GM12878 (cell line): ENCODE measurements around the gene PMP22. TPM values are rescaled to one million over a fixed set of nuclear protein-coding genes. Genes with fewer than 3 reads are reported as not detected.

Experiments used
- ATAC-seq: fragments of 200-7000 bp; cut with Tn5 transposase; 3 replicates; pipeline ENCODE4 v1.9.1; 2020; ENCODE audit warnings: mild to moderate bottlenecking, moderate library complexity
- BruUV-seq: library from RNA; stranded (reverse); fragments of 400-500 nt; replicated peaks from 2 replicates; lab custom pipeline; 2021; lab: Mats Ljungman, UMichigan
- CTCF ChIA-PET: fragments of 300-600 bp; sonication (Branson Sonifier 250); formaldehyde crosslinking; extraction: SDS; loops from one replicate; lab custom pipeline; 2021; ENCODE audit warnings: inconsistent platforms; lab: Yijun Ruan, JAX
- POLR2A ChIA-PET: fragments of 350-600 bp; formaldehyde crosslinking; extraction: SDS; loops from one replicate; lab custom pipeline; 2021; ENCODE audit warnings: inconsistent platforms; lab: Charles Lee
- RAD21 ChIA-PET: fragments of 300-600 bp; sonication (Branson Sonifier 250); formaldehyde crosslinking; loops from one replicate; lab custom pipeline; 2023; ENCODE audit warnings: antibody characterized with exemption; ENCODE audit not compliant: unreplicated experiment; lab: Charles Lee
- SMC1A ChIA-PET: fragments of 300-600 bp; sonication (Branson Sonifier 250); formaldehyde crosslinking; loops from one replicate; lab custom pipeline; 2023; ENCODE audit not compliant: unreplicated experiment, uncharacterized antibody; lab: Charles Lee
- DNase-seq: peaks from one replicate; pipeline ENCODE4 v3.0.0-alpha.2; 2011; ENCODE audit warnings: low read depth, low spot score
- FAIRE-seq: peaks from 3 replicates; lab custom pipeline; 2011; peaks lifted over from hg19 to GRCh38; lab: Jason Lieb, UNC
- H2AFZ ChIP-seq: 2 replicates; pipeline ENCODE4 v1.6.0; 2011; ENCODE audit warnings: low read depth, low read length, control low read depth; ENCODE audit not compliant: control insufficient read depth
- H3K27ac ChIP-seq: 2 replicates; pipeline ENCODE4 v1.5.1; 2011; ENCODE audit warnings: control low read depth; ENCODE audit not compliant: control insufficient read depth, insufficient read depth
- H3K27me3 ChIP-seq, 2 experiments: replicated peaks in 1 of 2; 2 replicates each; pipeline versions ENCODE4 v1.6.0 to v1.6.1; 2011; ENCODE audit warnings: low read length in 1 of 2; ENCODE audit not compliant: control insufficient read depth in 2 of 2, insufficient read depth in 2 of 2
- H3K36me3 ChIP-seq, 2 experiments: 2 replicates each; pipeline ENCODE4 v1.5.1; 2011; ENCODE audit warnings: low read length in 1 of 2; ENCODE audit not compliant: control insufficient read depth in 2 of 2, insufficient read depth in 2 of 2
- H3K4me1 ChIP-seq: 2 replicates; pipeline ENCODE4 v1.6.1; 2011; ENCODE audit warnings: mild to moderate bottlenecking, low read length, moderate library complexity, mixed read lengths; ENCODE audit not compliant: control insufficient read depth, insufficient read depth
- H3K4me2 ChIP-seq: 2 replicates; pipeline ENCODE4 v1.6.0; 2011; ENCODE audit warnings: control low read depth; ENCODE audit not compliant: control insufficient read depth, insufficient read depth
- H3K4me3 ChIP-seq: fragments of 200-600 bp; sonication (generic); 2 replicates; pipeline ENCODE4 v1.5.1; 2016
- H3K79me2 ChIP-seq: 2 replicates; pipeline ENCODE4 v1.6.0; 2011; ENCODE audit warnings: low read length; ENCODE audit not compliant: control insufficient read depth, insufficient read depth
- H3K9ac ChIP-seq: 2 replicates; pipeline ENCODE4 v1.8.0; 2011; ENCODE audit warnings: low read length, control low read depth, mixed read lengths; ENCODE audit not compliant: control insufficient read depth, insufficient read depth
- H3K9me3 ChIP-seq: replicated peaks from 3 replicates; pipeline ENCODE4 v1.5.1; 2011; ENCODE audit warnings: mild to moderate bottlenecking, low read length; ENCODE audit not compliant: control insufficient read depth, insufficient read depth
- H4K20me1 ChIP-seq: 2 replicates; pipeline ENCODE4 v1.6.0; 2011; ENCODE audit not compliant: control insufficient read depth, insufficient read depth
- CHD4 ChIP-seq: fragments of 200-600 bp; sonication (generic); IDR thresholded peaks from 2 replicates; pipeline ENCODE4 v1.6.1; 2016; ENCODE audit warnings: mild to moderate bottlenecking
- CREB1 ChIP-seq: IDR thresholded peaks from 2 replicates; pipeline ENCODE4 v1.6.1; 2012; ENCODE audit warnings: low read depth, mild to moderate bottlenecking, inconsistent platforms
- E2F8 ChIP-seq: fragments of 450-650 bp; IDR thresholded peaks from 2 replicates; pipeline ENCODE4 v1.6.1; 2018; ENCODE audit warnings: mild to moderate bottlenecking, low read depth, moderate library complexity; ENCODE audit not compliant: partially characterized antibody
- EZH2 ChIP-seq: IDR thresholded peaks from 2 replicates; pipeline ENCODE4 v1.6.1; 2012; ENCODE audit warnings: low read depth, mild to moderate bottlenecking, control low read depth, inconsistent platforms, low read length, borderline replicate concordance; ENCODE audit not compliant: control insufficient read depth
- FOXK2 ChIP-seq: fragments of 450-650 bp; IDR thresholded peaks from 2 replicates; pipeline ENCODE4 v1.6.1; 2017; ENCODE audit warnings: mild to moderate bottlenecking, moderate library complexity
- GABPA ChIP-seq: IDR thresholded peaks from 2 replicates; pipeline ENCODE4 v1.6.1; 2014; ENCODE audit warnings: antibody characterized with exemption, low read depth, mild to moderate bottlenecking, inconsistent platforms
- HDAC6 ChIP-seq: fragments of 200-600 bp; sonication (generic); IDR thresholded peaks from one replicate; pipeline ENCODE4 v1.8.0; 2017; ENCODE audit warnings: antibody characterized with exemption; ENCODE audit not compliant: unreplicated experiment
- HDGF ChIP-seq: fragments of 450-650 bp; IDR thresholded peaks from 2 replicates; pipeline ENCODE4 v1.6.1; 2016; ENCODE audit warnings: antibody characterized with exemption
- KLF5 ChIP-seq: fragments of 450-650 bp; IDR thresholded peaks from 2 replicates; pipeline ENCODE4 v1.6.1; 2014; ENCODE audit warnings: mild to moderate bottlenecking; ENCODE audit not compliant: partially characterized antibody
- MTA3 ChIP-seq: IDR thresholded peaks from 2 replicates; pipeline ENCODE4 v1.6.1; 2012; ENCODE audit warnings: low read length, inconsistent platforms, borderline replicate concordance
- NFYB ChIP-seq: IDR thresholded peaks from 2 replicates; pipeline ENCODE4 v1.6.1; 2011; ENCODE audit warnings: low read depth, mild to moderate bottlenecking, low read length, improper control_type of control experiment, moderate library complexity; ENCODE audit not compliant: insufficient read depth
- NR2C2 ChIP-seq: IDR thresholded peaks from 2 replicates; pipeline ENCODE4 v1.6.1; 2011; ENCODE audit warnings: borderline replicate concordance, low read depth; ENCODE audit not compliant: control insufficient read depth, insufficient read length
- NRF1 ChIP-seq: conservative IDR thresholded peaks from 2 replicates; pipeline ENCODE4 v1.6.1; 2011; ENCODE audit warnings: mild to moderate bottlenecking, low read depth, low read length, improper control_type of control experiment
- POLR2AphosphoS5 ChIP-seq: IDR thresholded peaks from 2 replicates; pipeline ENCODE4 v1.6.1; 2011; ENCODE audit warnings: mild to moderate bottlenecking, low read length, inconsistent platforms
- SMARCA5 ChIP-seq: fragments of 450-650 bp; IDR thresholded peaks from 2 replicates; pipeline ENCODE4 v1.6.1; 2017; ENCODE audit warnings: mild to moderate bottlenecking
- STAT1 ChIP-seq: fragments of 450-650 bp; conservative IDR thresholded peaks from 2 replicates; pipeline ENCODE4 v1.6.1; 2014; ENCODE audit warnings: antibody characterized with exemption, mild to moderate bottlenecking
- TCF3 ChIP-seq: IDR thresholded peaks from 2 replicates; pipeline ENCODE4 v1.6.1; 2012; ENCODE audit warnings: low read depth, mild to moderate bottlenecking, low read length, borderline replicate concordance; ENCODE audit not compliant: insufficient read depth
- ZNF207 ChIP-seq: fragments of 450-650 bp; IDR thresholded peaks from 2 replicates; pipeline ENCODE4 v1.6.1; 2014; ENCODE audit warnings: antibody characterized with exemption, mild to moderate bottlenecking, borderline replicate concordance
- ZNF217 ChIP-seq: fragments of 450-650 bp; IDR thresholded peaks from 2 replicates; pipeline ENCODE4 v1.6.1; 2017; ENCODE audit warnings: antibody characterized with exemption, mild to moderate bottlenecking
- WGBS: methylation state at CpG from one replicate; pipeline ENCODE4 v1.1.6; 2016; ENCODE audit warnings: low lambda C conversion rate; ENCODE audit not compliant: insufficient replicate concordance, insufficient coverage; ENCODE audit errors: missing lambda C conversion rate; 5-methylcytosine and 5-hydroxymethylcytosine counted together
- in situ Hi-C: fragments of 300-500 bp; cut with MboI; formaldehyde crosslinking; loops from 9 replicates; pipeline ENCODE4 v1.14.3; 2018; ENCODE audit warnings: mixed read lengths
- intact Hi-C: fragments of 100-400 bp; cut with micrococcal nuclease; formaldehyde crosslinking; loops from one replicate; pipeline ENCODE4 v1.14.2; 2022; ENCODE audit not compliant: unreplicated experiment
- polyA plus RNA-seq, 11 experiments: library from polyadenylated mRNA; depleted of rRNA in 4 of 11; unstranded in 6 of 11; stranded (reverse) in 5 of 11; fragments of >200 nt; fragmentation: Nextera tagmentation in 4 of 11; fragmentation: Illumina TruSeq in 1 of 11; extraction: Ambion mirVana in 4 of 11; extraction: Trizol in 1 of 11; gene quantifications; 1 replicate in 1 of 11; 2 replicates in 10 of 11; pipeline versions ENCODE4 v1.2.1 to v1.2.3, GENCODE V29; 2011 to 2016; ENCODE audit warnings: inconsistent platforms in 2 of 11, missing spikeins in 2 of 11, low read depth in 1 of 11
- total RNA-seq, 4 experiments: library from RNA; depleted of rRNA in 3 of 4; stranded (reverse); fragments of >200 nt in 3 of 4; fragmentation: Illumina TruSeq in 1 of 4; extraction: Trizol in 1 of 4; gene quantifications; 2 replicates each; pipeline versions ENCODE4 v1.2.1 to v1.2.3, GENCODE V29; 2013 to 2021

Gene PMP22
- total and polyA plus RNA-seq, 10 of the 15 experiments (the other 5 are each of a cell fraction or from before 2014, with no cell fraction given): 0.59 TPM; not detected in 9

GRCh38 chr17:15303851-15304250 is 38.7 kb upstream of the PMP22 start:
- H3K27ac ChIP-seq: no peak overlapping the region
- in situ Hi-C loops (no loop called here), intact Hi-C loops (no loop called here)
- H3K36me3 ChIP-seq: no peaks in the 10 kb centered on the region
- ChIA-PET POLR2A (no interaction called here), CTCF (no interaction called here), SMC1A (no interaction called here), RAD21 (no interaction called here)
- H3K9ac ChIP-seq: no peak overlapping the region
- no peaks in the 10 kb centered on the region for H3K9me3 ChIP-seq
- TF ChIP-seq E2F8: no peak
- no peak for TF ChIP-seq KLF5
- no peak for TF ChIP-seq NFYB
- no peak for TF ChIP-seq ZNF217
- no peak for TF ChIP-seq SMARCA5
- no peak for TF ChIP-seq GABPA
- TF ChIP-seq FOXK2: no peak
- TF ChIP-seq NR2C2: no peak
- TF ChIP-seq TCF3: no peak
- no peak for TF ChIP-seq HDGF
- TF ChIP-seq EZH2: no peak
- no peak for TF ChIP-seq CHD4
- no peak for TF ChIP-seq HDAC6
- no peak for TF ChIP-seq CREB1
- no peak for TF ChIP-seq MTA3
- no peak for TF ChIP-seq NRF1
- TF ChIP-seq ZNF207: no peak
- no peak for TF ChIP-seq STAT1
- TF ChIP-seq POLR2AphosphoS5: no peak
- no peak overlapping the region for H3K4me3 ChIP-seq
- DNase-seq (no peak), FAIRE-seq (no peak), ATAC-seq (no peak)
- no TSS peak for BruUV-seq
- H2AFZ ChIP-seq: no peak overlapping the region
- H3K79me2 ChIP-seq: no peaks in the 10 kb centered on the region
- H4K20me1 ChIP-seq: no peaks in the 10 kb centered on the region
- H3K4me1 ChIP-seq: no peaks in the 10 kb centered on the region
- 20% methylated on average over 14 of the region's 14 CpGs for WGBS
- H3K27me3 ChIP-seq: no peaks in the 10 kb centered on the region
- H3K4me2 ChIP-seq: no peak overlapping the region
